GM18507 (cell line): ENCODE data around the gene RBMS1.

Source experiments
- DNase-seq: peaks from one replicate; pipeline ENCODE4 v3.0.0; 2011; ENCODE audit warnings: low read depth; ENCODE audit not compliant: insufficient read length; ENCODE audit errors: extremely low spot score
- FAIRE-seq: peaks from 2 replicates; lab custom pipeline; 2011; peaks lifted over from hg19 to GRCh38; lab: Jason Lieb, UNC

RBMS1 gene

GRCh38 chr2:160299540-160299939 is 194.1 kb downstream of the RBMS1 start:
- FAIRE-seq (no peak), DNase-seq (no peak)

GRCh38 chr2:160298960-160299359 is 194.6 kb downstream of the RBMS1 start:
- FAIRE-seq (no peak), DNase-seq (no peak)

- DNase-seq (no peak), FAIRE-seq (no peak)
Observed at GRCh38 chr2:160295519-160296207, 197.9 kb downstream of the RBMS1 start.

DNA sequence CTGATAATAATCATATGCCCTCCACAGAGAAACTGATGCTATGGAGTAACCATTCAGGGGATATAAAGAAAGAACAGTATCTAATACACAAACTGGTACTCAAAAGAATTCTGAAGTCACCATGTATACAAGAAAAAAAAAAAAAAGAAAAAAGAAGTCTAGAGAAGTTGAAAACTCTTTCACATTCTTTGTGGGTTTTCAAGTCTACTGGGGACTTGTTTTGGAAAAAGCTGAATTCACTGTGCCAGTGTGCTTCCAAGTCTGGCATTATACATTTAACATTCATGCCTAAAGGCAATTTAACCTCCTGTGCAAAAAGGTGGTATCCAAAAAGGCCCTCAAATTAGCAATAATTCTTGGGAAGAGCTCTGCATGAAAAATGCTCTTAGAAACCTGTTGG is 198.7 kb downstream of the RBMS1 start:
- no peak for DNase-seq
- FAIRE-seq: no peak

- FAIRE-seq (no peak), DNase-seq (no peak)
Observed at GRCh38 chr2:160294339-160294803, 199.2 kb downstream of the RBMS1 start.

GRCh38 chr2:160293391-160294091 is 200.1 kb downstream of the RBMS1 start:
- DNase-seq: no peak
- no peak for FAIRE-seq

DNA sequence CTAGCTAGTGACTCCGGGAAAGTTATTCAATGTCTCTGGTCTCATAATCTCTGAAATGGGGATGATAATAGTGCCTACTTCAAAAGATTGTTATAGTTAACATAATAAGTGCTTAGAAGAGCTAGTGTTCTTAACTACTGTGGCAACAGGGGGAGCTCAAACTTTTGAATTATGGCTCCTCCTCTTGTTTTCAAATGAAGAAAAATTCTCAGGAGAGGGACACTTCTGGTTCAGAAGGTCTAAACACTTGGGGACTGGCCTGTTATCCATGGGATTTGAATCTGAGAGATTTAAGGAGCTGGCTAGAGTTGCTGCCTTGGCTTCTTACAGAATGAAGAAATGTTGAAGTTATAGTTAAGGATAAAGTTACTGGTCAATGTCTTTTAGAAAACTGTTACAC is 201.4 kb downstream of the RBMS1 start:
- no peak for FAIRE-seq
- DNase-seq: no peak

GRCh38 chr2:160291382-160291781 is 202.2 kb downstream of the RBMS1 start:
- DNase-seq (no peak), FAIRE-seq (no peak)

DNA sequence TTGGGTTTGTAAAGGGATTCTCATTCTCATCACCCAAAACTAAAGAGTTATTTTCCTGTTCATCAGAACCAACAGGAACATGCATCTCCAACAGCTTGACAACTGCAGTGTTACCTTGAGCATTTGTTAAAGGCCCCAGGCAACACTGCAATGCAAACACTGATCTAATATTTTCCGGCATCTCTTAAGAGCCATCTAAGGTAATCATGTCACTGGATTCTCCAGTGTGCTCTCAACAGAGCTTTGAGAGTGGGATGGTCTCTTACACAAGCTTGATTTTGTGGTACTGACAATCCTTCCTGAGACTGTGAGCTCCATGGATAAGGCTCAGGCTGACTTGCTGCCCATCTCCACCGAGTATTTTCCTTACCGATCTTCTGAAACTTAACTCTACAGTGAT is 203.0 kb downstream of the RBMS1 start:
- no peak for DNase-seq
- FAIRE-seq: no peak

- FAIRE-seq: no peak
Observed at GRCh38 chr2:160289831-160290230, 203.8 kb downstream of the RBMS1 start.

DNA sequence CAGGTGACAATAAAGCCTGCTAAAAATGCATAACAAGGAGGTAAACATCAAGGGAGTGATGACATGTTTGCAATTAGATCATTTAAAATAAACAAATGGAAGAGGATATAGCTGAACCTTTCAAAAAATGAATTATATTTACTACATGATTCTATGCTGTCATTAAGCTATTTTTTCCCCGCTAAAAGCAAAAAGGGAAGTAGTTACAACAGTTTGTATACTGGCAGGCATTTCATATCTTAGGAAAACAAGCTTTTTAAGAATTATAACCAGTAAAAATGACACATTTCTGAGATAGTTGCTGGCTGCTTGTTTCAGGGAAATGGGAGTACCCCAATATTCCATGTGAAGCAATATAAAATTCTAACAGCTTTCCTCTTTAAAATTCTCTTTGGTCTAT is 204.5 kb downstream of the RBMS1 start:
- FAIRE-seq (no peak), DNase-seq (no peak)

More at GRCh38 chr2:160289831-160290230, 203.8 kb downstream of the RBMS1 start:
- DNase-seq: no peak

DNA sequence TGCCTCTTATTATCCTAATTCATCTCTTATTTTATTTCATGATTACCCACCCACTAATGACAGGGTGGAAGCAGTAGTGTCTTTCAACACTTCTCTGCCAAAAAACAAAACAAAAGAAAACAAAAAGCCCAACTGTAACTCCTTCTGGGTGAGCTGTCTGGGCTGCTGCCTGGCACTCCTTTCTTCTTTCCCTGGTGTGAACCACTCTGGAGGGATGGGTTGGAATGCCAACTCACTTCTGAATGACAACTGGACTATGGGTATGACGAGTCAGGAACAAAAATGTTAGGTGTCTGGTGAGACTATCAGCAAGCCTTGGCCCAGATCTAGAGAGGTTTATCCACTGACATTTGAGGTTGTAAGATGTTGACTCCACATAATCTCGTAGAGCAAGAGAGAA is 205.3 kb downstream of the RBMS1 start:
- no peak for FAIRE-seq
- DNase-seq: no peak

DNA sequence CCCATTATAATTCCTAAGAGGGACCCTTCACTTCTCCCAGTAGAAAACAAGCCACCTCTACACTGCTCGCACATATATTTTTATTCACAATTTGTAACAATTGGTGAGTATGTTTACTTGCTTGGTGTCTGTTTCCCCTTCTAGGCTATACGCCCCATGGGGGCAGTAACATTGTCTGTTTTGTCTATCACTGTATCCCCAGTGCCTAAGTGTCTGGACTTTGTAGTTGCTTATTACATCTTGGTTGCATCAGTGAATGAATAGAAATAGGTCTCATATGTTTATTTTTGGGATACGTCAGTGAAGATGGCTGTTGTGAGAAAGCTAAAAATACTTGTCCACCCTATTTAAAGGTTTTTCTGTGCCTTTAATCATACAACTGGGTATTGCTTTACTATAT is 206.1 kb downstream of the RBMS1 start:
- FAIRE-seq (no peak), DNase-seq (no peak)

DNA sequence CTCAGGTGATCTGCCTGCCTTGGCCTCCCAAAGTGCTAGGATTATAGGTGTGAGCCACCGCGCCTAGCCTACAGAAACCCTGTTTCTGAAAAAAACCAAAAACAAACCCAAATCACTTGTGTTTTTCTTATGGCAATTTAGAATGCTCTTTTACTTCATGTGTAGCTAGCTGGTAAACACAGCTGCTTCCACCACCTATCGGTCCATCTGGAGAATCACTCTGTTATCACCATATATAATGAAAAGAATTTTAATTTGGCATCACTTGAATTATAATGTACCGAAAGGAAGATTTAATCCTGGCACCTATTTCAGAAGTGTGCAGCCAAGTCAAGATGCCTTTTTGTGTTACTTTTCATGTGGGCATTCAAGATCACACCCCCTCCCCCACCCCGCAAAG is 207.1 kb downstream of the RBMS1 start:
- FAIRE-seq: no peak
- no peak for DNase-seq

GRCh38 chr2:160283675-160284074 is 209.9 kb downstream of the RBMS1 start:
- FAIRE-seq (no peak), DNase-seq (no peak)

- FAIRE-seq (no peak), DNase-seq (no peak)
Observed at GRCh38 chr2:160282063-160282580, 211.5 kb downstream of the RBMS1 start.

DNA sequence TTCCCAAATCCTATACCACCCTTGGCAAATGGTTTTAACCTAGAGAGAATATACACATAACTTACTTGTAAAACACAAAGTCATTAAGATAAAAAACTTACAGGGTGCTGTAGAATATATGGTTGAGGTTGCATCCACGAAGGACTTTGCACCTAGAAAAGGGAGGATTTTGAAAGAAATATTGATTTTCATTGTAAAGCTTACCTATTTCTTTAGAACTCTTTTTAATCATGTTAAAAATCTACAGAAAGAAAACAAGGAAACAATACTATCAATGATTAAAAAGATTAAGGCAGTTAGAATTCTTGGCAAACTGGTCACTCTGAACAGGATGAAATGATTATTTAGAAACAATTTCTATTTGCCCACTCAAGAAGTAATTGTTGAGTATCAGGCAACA is 212.4 kb downstream of the RBMS1 start:
- FAIRE-seq (no peak), DNase-seq (no peak)

DNA sequence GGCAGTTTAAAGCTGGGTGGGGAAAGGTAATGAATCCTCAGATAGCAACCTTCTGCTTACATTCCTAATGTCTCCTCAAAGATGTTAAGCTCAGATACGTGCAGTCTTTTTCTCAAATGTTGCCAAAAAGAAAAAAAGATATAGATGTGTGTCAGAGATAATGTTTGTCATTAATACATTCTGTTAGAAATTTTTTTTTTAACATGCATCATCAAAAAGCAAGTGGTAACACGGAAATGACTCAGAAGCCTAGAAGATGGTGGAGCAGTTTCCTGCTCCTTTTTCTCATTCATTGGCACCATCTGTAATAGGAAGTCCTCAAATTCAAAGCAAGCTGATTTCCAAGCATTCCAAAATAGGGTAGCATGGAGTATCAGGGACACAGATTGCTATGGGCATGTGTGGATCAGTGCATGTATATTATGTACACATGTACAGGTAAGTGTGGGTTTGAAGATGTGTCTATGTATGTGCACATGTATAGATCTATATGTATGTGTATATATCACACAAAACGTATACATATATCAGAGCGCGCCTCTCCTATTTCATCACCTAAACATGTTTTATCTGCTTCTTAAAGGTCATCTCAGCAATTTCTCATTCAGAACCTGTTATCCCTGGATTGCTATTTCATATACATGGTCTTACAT is 213.7 kb downstream of the RBMS1 start:
- DNase-seq (no peak), FAIRE-seq (no peak)

DNA sequence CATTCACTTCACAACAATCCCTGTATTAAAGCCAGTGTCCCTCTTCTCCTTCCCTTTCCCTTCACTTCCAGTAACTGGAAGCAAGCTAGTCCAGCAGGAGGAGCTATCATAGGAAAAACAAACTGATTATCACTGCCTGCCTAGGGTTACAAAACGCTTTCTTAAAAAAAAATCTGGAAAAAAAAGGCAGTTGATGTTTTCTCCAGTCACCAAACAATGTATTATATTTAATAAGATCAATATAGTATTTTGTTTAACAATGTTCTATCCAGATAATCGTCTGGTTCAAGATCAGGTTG is 214.8 kb downstream of the RBMS1 start:
- DNase-seq (no peak), FAIRE-seq (no peak)

DNA sequence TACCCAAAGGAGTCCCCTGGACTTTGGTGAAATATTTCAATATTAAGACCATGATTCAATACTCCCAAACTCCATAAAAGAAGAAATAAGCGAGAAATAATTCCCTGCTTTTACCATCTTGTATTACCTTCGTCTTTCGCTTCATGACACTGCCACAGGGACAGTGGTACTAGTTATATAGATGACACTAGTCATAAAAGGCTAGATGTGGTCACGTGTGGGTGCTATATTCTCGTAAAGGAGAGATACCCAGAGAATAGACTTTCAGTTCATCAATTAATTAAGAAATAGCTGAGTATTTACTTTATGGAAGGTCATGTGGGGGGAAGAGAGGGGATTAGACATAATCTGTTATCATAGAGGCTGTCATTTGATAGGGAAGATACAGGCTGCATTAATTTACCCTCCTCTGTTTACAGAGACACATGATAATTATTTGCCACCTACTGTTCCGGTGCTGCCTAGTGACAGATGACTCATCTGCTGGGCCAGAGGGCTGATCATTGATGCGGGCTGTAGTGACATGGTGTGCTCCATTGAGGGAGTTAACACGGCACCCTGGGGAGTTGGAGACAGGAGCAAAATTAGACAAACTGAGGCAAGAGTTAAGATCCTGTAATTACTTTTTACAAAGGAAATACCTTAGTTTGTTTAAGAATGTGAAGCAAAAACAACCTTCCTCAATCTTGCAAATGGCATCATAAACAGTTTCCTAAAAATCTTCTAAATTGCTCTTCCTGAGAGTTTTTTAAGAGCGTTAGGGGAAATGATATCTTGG is 215.3 kb downstream of the RBMS1 start:
- peak; percentile 89 for FAIRE-seq
- DNase-seq: no peak
